ENCODE data around the gene TXNDC2.
"Not testable (repeated sequence)": the region's sequence is repeated elsewhere in the genome, so short reads cannot be mapped to it uniquely, and the experiment has no call there.

TXNDC2 gene

DNA sequence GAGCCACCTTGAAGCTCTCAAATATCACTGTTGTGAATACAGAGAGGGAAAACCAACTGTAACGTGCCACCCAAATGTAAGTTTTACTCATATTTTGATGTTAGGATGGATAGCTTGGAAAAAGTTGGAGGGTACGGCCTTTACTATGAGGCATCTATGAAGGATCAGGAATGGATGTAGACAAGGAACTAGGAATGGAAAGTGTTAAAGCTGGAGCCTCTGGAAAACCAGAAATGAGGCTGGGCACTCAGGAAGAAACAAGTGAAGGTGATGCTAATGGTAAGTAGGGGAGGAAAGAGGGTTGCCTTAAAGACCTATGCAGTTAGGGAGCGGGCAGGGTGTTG is 204 bp downstream of the TXNDC2 start:
- no peak for DNase-seq

DNA sequence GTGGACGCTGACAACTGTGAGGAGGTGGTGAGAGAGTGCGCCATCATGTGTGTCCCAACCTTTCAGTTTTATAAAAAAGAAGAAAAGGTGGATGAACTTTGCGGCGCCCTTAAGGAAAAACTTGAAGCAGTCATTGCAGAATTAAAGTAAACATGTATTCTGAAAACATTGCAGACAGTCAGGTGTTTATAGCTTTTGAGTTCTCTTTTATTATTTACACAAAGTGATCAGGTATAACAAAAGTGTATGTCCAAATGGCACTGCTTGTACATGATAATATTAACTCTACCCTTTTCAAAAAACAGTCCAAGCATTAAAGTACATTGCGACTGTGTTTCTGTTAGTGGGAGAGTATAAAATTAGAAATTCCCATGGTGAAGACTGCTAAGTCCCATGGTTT is 2.2 kb downstream of the TXNDC2 start:
- no peak for DNase-seq

DNA sequence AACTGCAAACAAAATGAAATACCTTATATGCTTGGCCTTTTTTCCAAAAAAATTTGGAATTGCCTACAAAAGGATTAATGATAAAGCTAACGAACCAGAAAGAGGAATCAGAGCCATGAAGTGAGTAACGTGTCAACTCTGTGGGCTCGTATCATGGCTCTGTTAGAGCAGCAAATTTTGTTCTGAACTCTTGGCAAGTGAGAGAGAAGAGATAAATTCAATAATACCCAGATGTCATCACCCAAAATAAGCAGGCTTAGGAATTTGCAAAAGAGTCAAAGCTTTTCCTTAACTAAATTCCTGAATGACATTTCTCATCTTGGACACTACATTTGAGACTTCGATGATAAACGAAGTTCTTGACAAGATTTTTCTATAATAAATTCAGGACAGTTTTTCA is 4.4 kb downstream of the TXNDC2 start:
- DNase-seq, result peak; percentile 50

DNA sequence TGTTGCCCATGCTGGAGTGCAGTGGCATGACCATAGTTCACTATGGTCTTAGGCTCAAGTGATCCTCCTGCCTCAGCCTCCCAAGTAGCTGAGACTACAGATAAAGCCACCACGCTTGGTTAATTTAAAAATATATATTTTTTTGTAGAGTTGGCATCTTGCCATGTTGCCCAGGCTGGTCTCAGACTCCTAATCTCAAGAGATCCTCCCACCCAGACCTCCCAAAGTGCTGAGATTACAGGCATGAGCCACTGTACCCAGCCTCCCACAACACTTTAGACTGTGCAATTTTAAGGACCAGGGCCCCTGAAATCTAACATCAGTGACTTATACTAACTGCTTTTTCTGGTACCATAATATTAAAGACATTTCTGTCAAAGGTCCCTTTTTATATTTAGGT is 5.2 kb downstream of the TXNDC2 start:
- no peak for DNase-seq

DNA sequence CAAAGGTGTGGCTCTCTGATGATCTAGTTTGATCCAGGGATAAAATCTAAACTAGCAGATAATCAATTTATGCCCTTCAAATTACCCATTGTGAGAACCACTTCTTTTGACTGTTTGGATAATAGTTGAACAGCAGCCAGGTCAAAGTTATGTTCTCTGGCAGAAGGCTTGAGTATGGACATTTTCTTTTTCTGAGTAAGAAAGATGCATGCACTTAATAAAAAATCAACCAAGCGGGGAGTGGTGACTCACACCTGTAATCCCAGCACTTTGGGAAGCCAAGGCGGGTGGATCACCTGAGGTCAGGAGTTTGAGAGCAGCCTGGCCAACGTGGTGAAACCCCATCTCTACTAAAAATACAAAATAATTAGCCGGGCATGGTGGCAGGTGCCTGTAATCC is 5.7 kb downstream of the TXNDC2 start:
- peak; percentile 29 for DNase-seq

DNA sequence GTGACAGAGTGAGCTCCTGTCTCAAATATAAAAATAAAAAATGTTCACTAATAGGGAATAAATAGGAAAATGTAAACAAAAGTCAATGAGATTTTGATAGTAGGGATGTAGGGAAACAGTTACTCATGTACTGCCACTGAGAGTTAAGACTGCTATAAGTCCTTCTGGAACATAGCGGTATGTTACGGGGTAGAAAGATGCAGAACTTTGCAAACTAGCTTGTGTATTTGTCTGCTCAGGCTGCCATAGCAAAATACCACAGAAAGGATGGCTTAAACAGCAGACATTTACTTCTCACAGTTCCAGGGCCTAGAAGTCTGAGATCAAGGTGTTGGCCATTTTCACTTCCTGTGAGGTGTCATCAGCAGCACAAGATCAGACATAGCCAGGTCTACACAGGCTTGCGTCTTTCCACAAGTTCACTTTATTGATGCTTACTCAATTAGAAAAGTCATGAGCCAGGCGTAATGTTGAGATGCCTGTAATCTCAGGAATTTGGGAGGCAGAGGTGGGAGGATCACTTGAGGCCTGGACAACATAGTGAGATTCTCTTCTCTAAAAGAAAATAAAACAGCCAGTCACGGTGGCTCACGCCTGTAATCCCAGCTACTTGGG is 8.8 kb downstream of the TXNDC2 start:
- no peak for DNase-seq

DNA sequence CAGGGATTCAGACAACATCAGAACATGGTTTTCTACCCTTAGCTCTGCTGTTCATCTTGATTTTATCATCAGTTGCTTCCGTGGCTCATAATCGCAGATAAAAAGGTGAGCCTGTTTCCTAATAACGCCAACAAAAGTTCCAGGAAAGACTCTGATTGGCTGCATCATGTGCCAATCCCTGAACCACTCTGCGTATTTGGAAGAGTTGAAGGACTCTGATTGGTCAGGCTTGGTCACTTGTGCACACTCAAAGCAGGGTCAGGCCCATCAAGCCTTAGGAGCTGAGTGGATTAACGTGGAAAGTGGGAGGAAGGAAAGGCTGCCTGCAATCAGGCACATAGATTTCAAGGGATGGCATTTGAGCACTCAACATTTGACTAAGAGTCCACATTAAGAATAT is 11.4 kb downstream of the TXNDC2 start:
- no peak for DNase-seq

DNA sequence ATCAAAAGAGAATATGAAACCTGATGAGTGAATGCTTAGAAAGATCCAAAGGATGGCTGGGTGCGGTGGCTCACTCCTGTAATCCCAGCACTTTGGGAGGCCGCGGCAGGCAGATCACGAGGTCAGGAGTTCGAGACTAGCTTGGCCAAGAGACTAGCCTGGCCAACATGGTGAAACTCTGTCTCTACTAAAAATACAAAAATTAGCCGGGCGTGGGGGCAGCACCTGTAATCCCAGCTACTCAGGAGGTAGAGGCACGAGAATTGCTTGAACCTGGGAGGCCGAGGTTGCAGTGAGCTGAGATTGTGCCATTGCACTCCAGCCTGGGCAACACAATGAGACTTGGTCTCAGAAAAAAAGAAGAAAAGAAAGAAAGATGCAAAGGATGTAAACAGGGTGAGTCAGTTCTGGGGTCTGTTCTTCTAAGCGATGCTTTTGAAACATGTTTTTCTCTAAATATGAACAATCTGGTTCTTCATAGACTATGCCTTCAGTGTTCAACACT is 12.1 kb downstream of the TXNDC2 start:
- not testable (repeated sequence) for DNase-seq

DNA sequence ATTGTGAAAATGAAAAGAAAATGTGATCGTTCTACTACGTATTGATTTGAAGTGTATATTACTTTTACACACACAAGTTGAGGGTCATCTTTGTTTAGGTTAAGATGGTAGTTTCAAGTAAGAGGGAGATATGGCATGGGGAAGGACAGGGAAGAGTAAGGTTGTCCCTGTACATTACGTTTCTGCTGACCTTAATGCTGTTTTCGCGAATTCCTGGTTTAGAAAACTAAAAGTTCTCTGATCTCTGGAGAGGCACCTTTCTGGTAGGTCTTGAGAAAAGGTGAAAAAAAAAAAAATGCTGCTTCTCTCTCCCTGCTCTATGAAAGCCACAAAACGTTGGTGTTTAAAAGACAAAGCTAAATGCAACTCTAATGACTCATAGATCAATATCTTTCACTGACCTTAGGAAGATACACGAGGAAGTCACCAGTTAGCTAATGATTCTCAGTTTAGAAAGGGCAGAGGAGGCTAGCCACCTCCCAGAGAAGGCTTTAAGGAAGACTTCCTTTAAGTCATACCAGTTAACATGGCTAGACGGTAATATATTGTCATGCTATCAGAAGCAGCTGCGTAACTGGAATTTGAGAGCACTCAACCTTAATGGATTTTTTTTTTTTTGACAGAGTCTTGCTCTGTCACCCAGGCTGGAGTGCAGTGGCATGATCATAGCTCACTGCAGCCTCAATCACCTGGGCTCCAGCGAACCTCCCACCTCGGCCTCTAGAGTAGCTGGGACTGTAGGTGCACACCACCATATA is 13.2 kb downstream of the TXNDC2 start:
- peak; percentile 65 for DNase-seq

DNA sequence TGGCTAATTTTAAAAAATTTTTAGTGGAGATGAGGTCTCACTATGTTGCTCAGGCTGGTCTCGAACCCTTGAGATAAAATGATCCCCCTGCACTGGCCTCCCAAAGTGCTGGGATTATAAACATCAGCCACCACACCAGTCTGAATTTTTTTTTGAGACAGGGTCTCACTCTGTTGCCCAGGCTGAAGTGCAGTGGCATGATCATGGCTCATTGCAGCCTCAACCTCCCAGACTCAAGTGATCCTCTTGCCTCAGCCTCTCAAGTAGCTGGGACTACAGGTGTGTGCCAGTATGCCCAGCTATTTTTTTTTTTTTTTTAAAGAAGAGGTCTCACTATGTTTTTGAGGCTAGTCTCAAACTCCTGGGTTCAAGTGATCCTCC is 13.8 kb downstream of the TXNDC2 start:
- not testable (repeated sequence) for DNase-seq

DNA sequence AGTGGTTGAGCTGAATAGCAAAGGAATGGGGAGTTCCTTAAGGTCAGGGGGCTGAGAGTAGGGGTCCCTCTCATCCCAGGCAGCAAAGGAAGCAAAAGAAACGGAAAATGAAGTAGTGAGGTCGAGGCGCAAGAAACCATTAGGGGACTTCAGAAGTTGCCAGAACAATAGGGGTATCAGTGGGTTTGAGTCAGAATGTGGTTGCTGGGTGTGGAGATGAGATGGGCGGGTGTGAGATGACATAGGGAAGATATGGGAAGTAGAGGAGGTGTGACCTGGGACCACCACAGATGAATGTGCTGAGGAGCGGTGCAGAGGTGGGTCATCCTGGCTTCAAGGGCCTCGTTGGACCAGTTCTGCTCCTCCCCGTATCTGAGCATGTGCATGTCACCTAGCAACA is 14.9 kb downstream of the TXNDC2 start:
- no peak for DNase-seq

DNA sequence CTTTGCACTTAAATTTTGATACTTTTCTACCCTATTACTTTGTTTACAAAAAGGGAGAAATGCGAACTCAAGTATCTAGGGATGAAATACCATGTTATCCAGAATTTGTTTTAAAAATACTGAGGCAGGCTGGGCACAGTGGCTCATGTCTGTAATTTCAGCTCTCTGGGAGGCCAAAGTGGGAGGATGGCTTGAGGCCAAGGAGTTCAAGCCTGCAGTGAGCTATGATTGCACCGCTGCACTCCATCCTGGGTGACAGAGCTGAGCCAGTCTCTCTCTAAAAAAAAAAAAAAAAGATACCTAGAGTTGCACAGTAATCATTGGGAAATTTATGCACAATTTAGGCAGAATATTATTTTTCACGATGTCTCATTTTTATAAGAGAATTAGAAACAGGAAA is 15.6 kb downstream of the TXNDC2 start:
- DNase-seq, result no peak

DNA sequence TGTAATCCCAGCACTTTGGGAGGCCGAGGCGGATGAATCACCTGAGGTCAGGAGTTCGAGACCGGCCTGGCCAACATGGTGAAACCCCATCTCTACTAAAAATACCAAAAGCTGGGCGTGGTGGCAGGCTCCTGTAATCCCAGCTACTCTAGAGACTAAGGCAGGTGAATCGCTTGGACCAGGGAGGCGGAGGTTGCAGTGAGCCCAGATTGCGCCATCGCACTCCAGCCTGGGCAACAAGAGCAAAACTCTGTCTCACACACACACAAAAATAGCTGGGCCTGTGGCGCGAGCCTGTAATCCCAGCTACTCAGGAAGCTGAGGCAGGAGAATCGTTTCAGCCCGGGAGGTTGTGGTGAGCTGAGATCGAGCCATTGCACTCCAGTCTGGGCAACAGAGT is 16.5 kb downstream of the TXNDC2 start:
- DNase-seq, result not testable (repeated sequence)

DNA sequence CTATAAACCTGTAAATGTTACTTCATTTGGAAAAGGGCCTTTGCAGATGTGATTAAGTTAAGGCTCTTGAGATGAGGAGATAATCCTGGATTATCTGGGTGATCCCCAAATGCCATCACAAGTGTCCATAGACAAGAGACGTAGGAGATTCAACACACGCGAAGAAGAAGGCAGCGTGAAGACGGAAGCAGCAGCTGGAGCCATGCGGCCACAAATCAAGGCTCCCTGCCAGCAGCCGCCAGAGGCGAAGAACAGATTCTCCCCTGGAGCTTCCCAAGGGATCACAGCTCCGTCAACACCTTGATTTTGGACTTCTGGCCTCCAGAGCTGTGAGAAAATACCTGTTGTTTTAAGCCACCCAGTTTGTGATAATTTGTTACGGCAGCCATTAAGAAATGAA is 17.1 kb downstream of the TXNDC2 start:
- DNase-seq, result no peak

DNA sequence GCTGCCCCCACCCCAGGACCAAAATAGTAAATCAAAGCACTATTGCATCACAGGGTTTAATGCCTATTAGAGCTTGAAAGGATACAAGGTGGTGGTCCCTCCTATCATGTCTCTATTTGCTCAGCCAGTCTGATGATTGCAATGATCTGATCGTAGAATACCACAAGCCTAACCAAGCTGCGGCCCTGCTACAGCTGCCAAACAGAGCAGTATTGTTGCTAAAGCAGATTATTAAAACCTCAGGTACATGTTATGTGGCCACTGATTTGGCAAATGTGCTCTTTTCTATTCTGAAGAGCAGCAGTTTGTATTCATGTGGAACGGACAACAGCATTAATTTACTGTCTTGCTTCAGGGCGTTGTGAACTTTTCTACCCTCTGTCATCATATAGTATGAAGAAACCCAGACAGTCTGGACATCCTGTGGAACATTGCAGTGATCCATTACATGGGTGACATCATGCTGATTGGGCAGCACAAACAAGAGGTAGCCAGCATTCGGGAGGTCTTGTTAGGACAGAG is 19.7 kb downstream of the TXNDC2 start:
- no peak for DNase-seq

DNA sequence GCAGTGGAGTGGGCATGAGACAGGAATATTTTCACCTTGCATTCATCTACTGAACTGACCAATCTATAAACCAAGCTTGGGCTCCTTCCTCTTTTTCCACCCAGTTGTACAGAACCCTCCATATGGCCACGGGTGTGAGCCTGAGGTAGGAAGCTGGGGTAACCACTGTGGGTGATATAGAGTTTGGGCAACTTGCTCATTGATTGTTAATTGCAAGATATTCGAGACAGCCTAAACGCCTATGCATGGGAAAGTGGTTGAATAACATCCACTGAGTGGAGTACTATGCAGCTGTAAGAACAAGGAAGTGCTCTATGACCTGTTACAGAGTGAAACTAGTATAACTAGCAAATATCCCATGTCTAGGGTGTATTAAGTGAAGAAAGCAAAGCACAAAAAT is 20.7 kb downstream of the TXNDC2 start:
- DNase-seq, result no peak

DNA sequence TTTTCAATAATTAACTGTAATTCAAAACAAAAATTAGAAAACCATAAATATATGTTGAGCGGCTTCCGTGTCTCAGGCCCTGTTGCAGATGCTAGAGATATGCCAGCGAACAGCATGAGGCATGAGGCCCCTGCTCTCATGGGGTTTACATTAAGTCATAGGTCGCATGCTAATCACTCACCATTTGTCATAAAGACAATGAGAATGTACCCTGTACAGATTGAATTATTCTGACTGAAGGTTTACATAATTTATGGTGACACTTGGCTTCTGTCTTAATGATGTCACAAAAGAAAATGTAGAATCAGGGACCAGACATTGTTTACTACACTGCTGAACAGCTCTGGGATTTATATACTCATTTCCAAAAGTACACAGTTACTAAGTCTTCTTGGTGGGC is 22.1 kb downstream of the TXNDC2 start:
- no peak for DNase-seq

DNA sequence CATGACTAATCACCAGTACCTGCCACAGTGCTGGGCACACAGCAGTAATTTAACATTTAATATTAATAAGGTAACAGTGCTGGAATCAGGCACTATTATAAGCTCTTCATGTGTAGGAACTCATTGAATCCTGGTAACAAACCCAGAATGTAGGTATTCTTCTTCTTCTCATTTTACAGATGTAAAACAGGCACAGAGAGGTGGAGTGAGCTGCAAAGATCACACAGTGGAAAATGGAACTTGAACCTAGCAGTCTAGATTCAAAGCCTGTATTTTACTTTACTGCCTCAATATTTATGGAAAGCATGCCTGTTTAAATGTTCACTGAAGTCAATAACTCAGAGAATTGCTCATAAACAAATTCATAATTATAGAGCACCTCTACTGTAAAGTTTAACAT is 24.3 kb downstream of the TXNDC2 start:
- DNase-seq, result no peak

DNA sequence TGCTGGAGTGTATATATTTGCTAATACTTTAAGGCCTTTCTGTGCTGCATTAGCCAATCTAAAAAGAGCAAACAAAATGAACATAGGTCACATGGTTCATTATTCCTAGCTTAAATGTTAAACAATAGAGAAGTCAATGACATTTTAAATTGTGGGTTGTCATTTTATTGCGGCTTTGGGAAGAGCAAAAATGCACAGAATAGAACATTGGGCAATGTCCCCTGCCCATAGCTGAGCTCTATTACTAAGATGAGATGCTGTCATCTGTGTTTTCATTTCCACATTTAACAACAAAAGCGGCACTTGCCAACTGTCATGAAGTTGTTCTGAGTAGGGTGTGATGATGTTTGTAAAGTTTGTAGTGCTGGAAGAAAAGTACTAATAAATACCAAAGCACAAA is 24.9 kb downstream of the TXNDC2 start:
- DNase-seq, result no peak

DNA sequence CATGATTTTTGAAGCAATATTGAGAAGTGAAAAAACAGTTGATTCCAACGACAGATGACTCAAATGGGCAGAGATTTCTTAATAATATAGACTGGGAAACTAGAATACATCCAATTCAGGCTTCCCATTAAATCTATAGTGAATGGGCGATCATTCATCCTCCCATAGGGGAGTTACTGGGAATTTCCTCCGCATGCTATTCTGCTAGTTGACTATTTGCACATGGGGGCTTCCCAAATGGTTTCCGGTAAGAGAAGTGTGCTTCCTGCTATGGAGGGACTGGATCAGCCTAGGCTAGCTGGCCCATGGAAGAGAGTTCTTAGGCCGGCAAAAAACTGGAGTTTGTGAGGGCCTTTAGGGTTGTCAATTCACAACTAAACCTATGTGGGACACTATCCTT is 25.5 kb downstream of the TXNDC2 start:
- DNase-seq, result no peak

DNA sequence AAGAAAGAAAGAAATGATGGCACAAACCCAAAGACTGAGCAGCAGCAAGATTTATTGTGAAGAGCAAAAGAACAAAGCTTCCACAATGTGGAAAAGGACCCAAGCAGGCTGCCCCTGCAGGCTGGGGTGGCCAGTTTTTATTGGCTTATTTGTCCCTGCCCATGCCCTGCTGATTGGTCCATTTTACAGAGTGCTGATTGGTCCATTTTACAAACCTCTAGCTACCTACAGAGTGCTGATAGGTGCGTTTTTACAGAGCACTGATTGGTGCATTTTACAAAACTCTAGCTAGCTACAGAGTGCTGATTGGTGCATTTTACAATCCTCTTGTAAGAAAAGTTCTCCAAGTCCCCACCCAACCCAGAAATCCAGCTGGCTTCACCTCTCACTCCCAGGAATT is 26.5 kb downstream of the TXNDC2 start:
- DNase-seq, result not testable (repeated sequence)

DNA sequence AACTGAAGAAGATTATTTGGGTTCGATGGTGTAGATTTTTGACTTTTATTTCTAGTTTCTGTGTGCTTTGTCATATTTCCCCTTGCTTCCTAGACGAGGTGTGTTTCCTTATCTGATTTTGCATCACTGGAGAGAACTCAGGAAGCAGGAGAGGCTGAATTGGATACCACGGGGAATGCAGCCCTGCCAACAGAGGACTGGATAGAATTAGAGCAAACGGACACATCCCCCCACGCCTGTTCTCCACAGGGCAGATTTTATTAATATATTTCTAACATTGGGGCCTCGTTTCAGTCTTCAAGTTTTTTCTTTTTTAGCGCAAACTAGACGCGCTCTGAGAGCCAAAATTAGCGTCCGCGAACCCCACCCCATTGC is 27.4 kb downstream of the TXNDC2 start:
- no peak for DNase-seq

DNA sequence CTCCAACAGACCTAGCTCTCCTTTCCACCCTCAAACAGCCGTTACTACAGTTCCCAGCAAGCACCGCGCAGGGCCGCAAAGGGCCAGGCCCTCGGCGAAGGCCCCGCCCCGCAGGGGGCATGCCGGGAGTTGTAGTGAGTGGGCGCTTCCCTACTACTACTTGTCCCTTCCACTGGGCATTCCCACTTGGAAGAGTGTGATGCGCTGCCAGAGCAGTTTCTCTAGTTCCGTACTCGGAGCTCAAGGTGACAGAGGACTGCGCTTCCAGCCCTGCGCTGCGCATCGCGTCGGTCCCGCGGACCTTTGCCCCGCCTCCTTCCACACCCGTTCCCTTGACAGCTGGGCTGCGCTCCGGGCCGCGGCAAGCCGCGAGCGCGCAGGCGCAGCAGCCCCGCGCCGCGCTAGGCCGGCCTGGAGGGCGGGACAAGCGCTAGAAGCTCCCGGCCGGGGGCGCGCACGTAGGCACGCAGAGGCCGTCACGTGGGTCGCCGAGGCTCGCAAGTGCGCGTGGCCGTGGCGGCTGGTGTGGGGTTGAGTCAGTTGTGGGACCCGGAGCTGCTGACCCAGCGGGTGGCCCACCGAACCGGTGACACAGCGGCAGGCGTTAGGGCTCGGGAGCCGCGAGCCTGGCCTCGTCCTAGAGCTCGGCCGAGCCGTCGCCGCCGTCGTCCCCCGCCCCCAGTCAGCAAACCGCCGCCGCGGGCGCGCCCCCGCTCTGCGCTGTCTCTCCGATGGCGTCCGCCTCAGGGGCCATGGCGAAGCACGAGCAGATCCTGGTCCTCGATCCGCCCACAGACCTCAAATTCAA is 28.0 kb downstream of the TXNDC2 start, which contains the start of gene VAPA:
Gene VAPA, plus strand, starts transcription at position 491 of the 808 bp plus-strand sequence. Its CDS starts 241 bp downstream, at position 732.
- DNase-seq, result peak; percentile 97

DNA sequence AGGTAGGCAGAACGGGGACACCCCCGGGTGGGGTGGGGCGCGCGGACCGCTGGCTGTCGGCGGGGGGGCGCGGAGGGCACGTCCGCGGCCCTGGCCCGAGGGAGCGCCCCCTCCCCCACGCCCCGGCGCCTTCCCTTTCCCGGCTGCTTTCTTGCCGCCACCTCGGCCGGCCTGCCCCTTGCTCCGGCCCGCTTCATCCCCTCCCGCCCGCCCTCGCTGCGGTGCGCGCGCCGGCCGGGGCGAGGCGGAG is 28.5 kb downstream of the TXNDC2 start:
- peak; percentile 37 for DNase-seq
